Liver (tissue), 3 donors: ENCODE results near the gene AFAP1.

Experiments used
- CTCF ChIP-seq: fragments of 150-350 bp; IDR thresholded peaks from 2 replicates; pipeline ENCODE4 v1.5.1; 2017; ENCODE audit warnings: improper control_type of control experiment, low read depth, low read length; ENCODE audit not compliant: missing input control
- REST ChIP-seq: IDR thresholded peaks from 2 replicates; pipeline ENCODE4 v1.6.1; 2016; ENCODE audit warnings: antibody characterized with exemption, mild to moderate bottlenecking
- RXRA ChIP-seq, 2 donors: IDR thresholded peaks; 2 replicates each; pipeline ENCODE4 v1.6.1; 2017 to 2018; ENCODE audit warnings: antibody characterized with exemption in 2 of 2, mild to moderate bottlenecking in 1 of 2
- TAF1 ChIP-seq: conservative IDR thresholded peaks from 2 replicates; pipeline ENCODE4 v1.6.1; 2016; ENCODE audit warnings: antibody characterized with exemption, mild to moderate bottlenecking
- donor health status: healthy.
- donor health status: healthy.

GRCh38 chr4:7877176-7877575 is 62.5 kb downstream of the AFAP1 start:
- no peak for TF ChIP-seq CTCF
- TF ChIP-seq TAF1: no peak
- TF ChIP-seq REST: no peak
- no peak for TF ChIP-seq RXRA (IDR thresholded peaks at IDR 0.05)
